ENCODE results near the gene CYP4A11.
"Not testable (repeated sequence)": the region's sequence is repeated elsewhere in the genome, so short reads cannot be mapped to it uniquely, and the experiment has no call there.

Gene CYP4A11

GRCh38 chr1:46961066-46961758 lies 19.9 kb upstream of the CYP4A11 start:
- no peak for TF ChIP-seq CTCF (IDR thresholded peaks at IDR 0.05; ENCODE audit: control extremely low read depth, extremely low read depth, low read depth, missing control alignments)
- POLR2A ChIA-PET = no interaction called here
- CTCF ChIA-PET = no interaction called here
- no peak for DNase-seq (ENCODE audit: extremely low spot score)

GRCh38 chr1:46960250-46960649 lies 19.0 kb upstream of the CYP4A11 start:
- ChIA-PET POLR2A (no interaction called here), CTCF (no interaction called here)
- no peak for TF ChIP-seq CTCF (IDR thresholded peaks at IDR 0.05; ENCODE audit: control extremely low read depth, extremely low read depth, low read depth, missing control alignments)
- DNase-seq (ENCODE audit: extremely low spot score) = no peak

- CTCF ChIA-PET; DNase-seq (ENCODE audit: extremely low spot score); POLR2A ChIA-PET: not testable (repeated sequence)
These were observed 13.8 kb upstream of the CYP4A11 start for GRCh38 chr1:46955116-46955515.

- CTCF ChIA-PET; DNase-seq (ENCODE audit: extremely low spot score): not testable (repeated sequence)
These were observed 12.6 kb upstream of the CYP4A11 start for GRCh38 chr1:46953847-46954246.

GRCh38 chr1:46949417-46949666 lies 8.1 kb upstream of the CYP4A11 start:
- POLR2A ChIA-PET; DNase-seq (ENCODE audit: extremely low spot score); CTCF ChIA-PET: not testable (repeated sequence)

More at GRCh38 chr1:46953847-46954246, 12.6 kb upstream of the CYP4A11 start:
- POLR2A ChIA-PET = not testable (repeated sequence)

GRCh38 chr1:46948629-46949416 lies 7.5 kb upstream of the CYP4A11 start:
- no peak for DNase-seq (ENCODE audit: extremely low spot score)

GRCh38 chr1:46947706-46948105 lies 6.4 kb upstream of the CYP4A11 start:
- CTCF ChIA-PET; POLR2A ChIA-PET; DNase-seq (ENCODE audit: extremely low spot score): not testable (repeated sequence)

More at GRCh38 chr1:46948629-46949416, 7.5 kb upstream of the CYP4A11 start:
- TF ChIP-seq CTCF (IDR thresholded peaks at IDR 0.05; ENCODE audit: control extremely low read depth, extremely low read depth, low read depth, missing control alignments) = no peak
- POLR2A ChIA-PET = no interaction called here
- CTCF ChIA-PET = interaction anchor here (0.9 kb wide), 1 partner anchor 34 kb away, joined by 3 read pairs; no protein-coding TSS in a partner anchor

GRCh38 chr1:46942086-46942485 lies 810 bp upstream of the CYP4A11 start:
- no peak for DNase-seq (ENCODE audit: extremely low spot score)
- ChIA-PET POLR2A (no interaction called here), CTCF (no interaction called here)
- no peak for TF ChIP-seq CTCF (IDR thresholded peaks at IDR 0.05; ENCODE audit: control extremely low read depth, extremely low read depth, low read depth, missing control alignments)

GRCh38 chr1:46940307-46940706 lies 969 bp downstream of the CYP4A11 start:
- DNase-seq (ENCODE audit: extremely low spot score) = no peak
- POLR2A ChIA-PET = no interaction called here
- CTCF ChIA-PET = no interaction called here
- TF ChIP-seq CTCF (IDR thresholded peaks at IDR 0.05; ENCODE audit: control extremely low read depth, extremely low read depth, low read depth, missing control alignments) = no peak
